Cerebellar cortex (tissue), 1 donor: ENCODE data around the gene KLF8.

ENCODE experiments used
- DNase-seq: peaks from one replicate; pipeline ENCODE4 v3.0.0-alpha.2; 2015; ENCODE audit warnings: low spot score

Gene KLF8

GRCh38 chrX:56309881-56310280 lies 77.7 kb downstream of the KLF8 start:
- no peak for DNase-seq

- no peak for DNase-seq
These were observed 78.4 kb downstream of the KLF8 start for GRCh38 chrX:56310581-56310980.

DNA sequence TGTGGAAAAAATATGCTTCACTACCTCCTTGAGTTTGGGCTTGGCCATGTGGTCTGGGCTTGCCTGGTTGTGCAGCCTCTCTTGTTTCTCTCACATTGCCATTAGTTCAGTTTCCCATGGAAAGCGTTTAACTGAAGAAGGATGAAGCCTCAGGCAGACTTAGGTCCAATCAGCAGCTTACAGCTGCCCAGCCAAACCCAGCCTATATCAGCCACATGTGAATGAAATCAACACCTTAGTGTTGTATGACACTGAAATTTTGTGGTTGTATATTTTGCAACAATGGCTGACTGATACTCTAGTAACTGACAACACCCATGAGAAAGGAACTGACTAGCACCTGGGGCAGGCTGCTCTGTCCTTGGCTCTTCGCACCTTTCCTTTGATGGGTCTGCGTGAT lies 81.2 kb downstream of the KLF8 start:
- DNase-seq, result no peak

GRCh38 chrX:56314334-56314733 lies 82.2 kb downstream of the KLF8 start:
- no peak for DNase-seq

- DNase-seq, result no peak
These were observed 85.9 kb downstream of the KLF8 start for GRCh38 chrX:56318076-56318475.

GRCh38 chrX:56319165-56319564 lies 87.0 kb downstream of the KLF8 start:
- DNase-seq, result no peak
